ENCODE results near the gene TTC12.
"Not testable (repeated sequence)": the region's sequence is repeated elsewhere in the genome, so short reads cannot be mapped to it uniquely, and the experiment has no call there.

The TTC12 gene

GRCh38 chr11:113286009-113286408 is 28.4 kb upstream of the TTC12 start:
- no peak for DNase-seq (ENCODE audit: low spot score)

GRCh38 chr11:113286509-113287497 is 27.6 kb upstream of the TTC12 start:
- peak; percentile 43 for DNase-seq (ENCODE audit: low spot score)

GRCh38 chr11:113287801-113288200 is 26.6 kb upstream of the TTC12 start:
- no peak for DNase-seq (ENCODE audit: low spot score)

GRCh38 chr11:113288286-113288863 is 26.0 kb upstream of the TTC12 start:
- no peak for DNase-seq (ENCODE audit: low spot score)

- peak; percentile 81 for DNase-seq (ENCODE audit: low spot score)
These were observed 24.8 kb upstream of the TTC12 start for GRCh38 chr11:113289431-113290187.

- DNase-seq (ENCODE audit: low spot score), result no peak
These were observed 20.4 kb upstream of the TTC12 start for GRCh38 chr11:113293936-113294335.

- no peak for DNase-seq (ENCODE audit: low spot score)
These were observed 18.4 kb upstream of the TTC12 start for GRCh38 chr11:113295993-113296392.

- DNase-seq (ENCODE audit: low spot score), result no peak
These were observed 17.8 kb upstream of the TTC12 start for GRCh38 chr11:113296447-113297205.

- DNase-seq (ENCODE audit: low spot score), result not testable (repeated sequence)
These were observed 15.9 kb upstream of the TTC12 start for GRCh38 chr11:113298496-113298895.

- DNase-seq (ENCODE audit: low spot score), result no peak
These were observed 9.5 kb upstream of the TTC12 start for GRCh38 chr11:113304916-113305315.

GRCh38 chr11:113305440-113306336 is 8.7 kb upstream of the TTC12 start:
- DNase-seq (ENCODE audit: low spot score), result peak; percentile 82

GRCh38 chr11:113308601-113309000 is 5.8 kb upstream of the TTC12 start:
- DNase-seq (ENCODE audit: low spot score), result no peak

- no peak for DNase-seq (ENCODE audit: low spot score)
These were observed 2.8 kb upstream of the TTC12 start for GRCh38 chr11:113311536-113311935.

GRCh38 chr11:113313601-113314000 is 782 bp upstream of the TTC12 start:
- no peak for DNase-seq (ENCODE audit: low spot score)

GRCh38 chr11:113314065-113314388 is 356 bp upstream of the TTC12 start:
- DNase-seq (ENCODE audit: low spot score), result no peak

- no peak for DNase-seq (ENCODE audit: low spot score)
These were observed 1.4 kb downstream of the TTC12 start for GRCh38 chr11:113315811-113316210.

- no peak for DNase-seq (ENCODE audit: low spot score)
These were observed 1.9 kb downstream of the TTC12 start for GRCh38 chr11:113316256-113316655.

- no peak for DNase-seq (ENCODE audit: low spot score)
These were observed 3.0 kb downstream of the TTC12 start for GRCh38 chr11:113317339-113317738.

GRCh38 chr11:113319085-113319484 is 4.7 kb downstream of the TTC12 start:
- no peak for DNase-seq (ENCODE audit: low spot score)

- DNase-seq (ENCODE audit: low spot score), result no peak
These were observed 7.8 kb downstream of the TTC12 start for GRCh38 chr11:113322158-113322557.

- DNase-seq (ENCODE audit: low spot score), result no peak
These were observed 9.9 kb downstream of the TTC12 start for GRCh38 chr11:113324250-113324649.
